Measurements from ENCODE around the gene HTRA1. TPM values are rescaled to one million over a fixed set of nuclear protein-coding genes. Genes with fewer than 3 reads are reported as not detected.

The HTRA1 gene
- polyA plus RNA-seq, 1 donor from 2014 or later = 1.4 TPM

DNA sequence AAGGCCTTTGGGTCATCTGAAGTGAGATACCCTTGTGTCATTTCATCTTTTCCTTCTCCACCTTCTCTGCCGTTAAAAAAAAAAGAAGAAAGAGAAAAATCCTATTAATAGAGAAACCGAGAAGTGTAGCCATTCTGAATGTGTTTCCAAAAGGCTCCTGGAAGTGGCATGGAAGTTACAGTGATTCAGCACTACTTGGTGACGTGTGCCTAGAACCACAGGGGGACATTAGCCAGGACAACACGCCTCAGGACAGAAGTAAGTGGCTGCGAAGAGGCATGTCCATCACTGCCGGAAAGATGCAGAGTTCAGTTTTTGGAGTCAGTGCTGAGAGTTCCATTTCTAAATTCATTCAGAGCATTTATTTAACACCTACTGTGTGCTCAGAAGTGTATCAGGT is 6.3 kb downstream of the HTRA1 start:
- no peaks in the 10 kb centered on the region for H3K9me3 ChIP-seq (ENCODE audit: low read length)
- H3K9me2 ChIP-seq (ENCODE audit: insufficient read depth, low read length) = no peaks in the 10 kb centered on the region
- H4K20me1 ChIP-seq (ENCODE audit: insufficient read depth) = no peaks in the 10 kb centered on the region
- no peak overlapping the region for H3K27ac ChIP-seq (ENCODE audit: low read length)
- TF ChIP-seq, protein P1, sequence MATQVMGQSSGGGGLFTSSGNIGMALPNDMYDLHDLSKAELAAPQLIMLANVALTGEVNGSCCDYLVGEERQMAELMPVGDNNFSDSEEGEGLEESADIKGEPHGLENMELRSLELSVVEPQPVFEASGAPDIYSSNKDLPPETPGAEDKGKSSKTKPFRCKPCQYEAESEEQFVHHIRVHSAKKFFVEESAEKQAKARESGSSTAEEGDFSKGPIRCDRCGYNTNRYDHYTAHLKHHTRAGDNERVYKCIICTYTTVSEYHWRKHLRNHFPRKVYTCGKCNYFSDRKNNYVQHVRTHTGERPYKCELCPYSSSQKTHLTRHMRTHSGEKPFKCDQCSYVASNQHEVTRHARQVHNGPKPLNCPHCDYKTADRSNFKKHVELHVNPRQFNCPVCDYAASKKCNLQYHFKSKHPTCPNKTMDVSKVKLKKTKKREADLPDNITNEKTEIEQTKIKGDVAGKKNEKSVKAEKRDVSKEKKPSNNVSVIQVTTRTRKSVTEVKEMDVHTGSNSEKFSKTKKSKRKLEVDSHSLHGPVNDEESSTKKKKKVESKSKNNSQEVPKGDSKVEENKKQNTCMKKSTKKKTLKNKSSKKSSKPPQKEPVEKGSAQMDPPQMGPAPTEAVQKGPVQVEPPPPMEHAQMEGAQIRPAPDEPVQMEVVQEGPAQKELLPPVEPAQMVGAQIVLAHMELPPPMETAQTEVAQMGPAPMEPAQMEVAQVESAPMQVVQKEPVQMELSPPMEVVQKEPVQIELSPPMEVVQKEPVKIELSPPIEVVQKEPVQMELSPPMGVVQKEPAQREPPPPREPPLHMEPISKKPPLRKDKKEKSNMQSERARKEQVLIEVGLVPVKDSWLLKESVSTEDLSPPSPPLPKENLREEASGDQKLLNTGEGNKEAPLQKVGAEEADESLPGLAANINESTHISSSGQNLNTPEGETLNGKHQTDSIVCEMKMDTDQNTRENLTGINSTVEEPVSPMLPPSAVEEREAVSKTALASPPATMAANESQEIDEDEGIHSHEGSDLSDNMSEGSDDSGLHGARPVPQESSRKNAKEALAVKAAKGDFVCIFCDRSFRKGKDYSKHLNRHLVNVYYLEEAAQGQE (IDR thresholded peaks at IDR 0.05; ENCODE audit: borderline replicate concordance) = no peak
- TF ChIP-seq POLR2AphosphoS5 (IDR thresholded peaks at IDR 0.05) (no peak), EP300 (conservative IDR thresholded peaks at IDR 0.05; ENCODE audit: poor library complexity, severe bottlenecking) (no peak), SMC3 (conservative IDR thresholded peaks at IDR 0.05; ENCODE audit: poor library complexity) (no peak), EZH2 (IDR thresholded peaks at IDR 0.05; ENCODE audit: borderline replicate concordance, insufficient read depth, low read length, poor library complexity, severe bottlenecking) (no peak), MXI1 (conservative IDR thresholded peaks at IDR 0.05; ENCODE audit: poor library complexity, severe bottlenecking) (no peak), TAF1 (IDR thresholded peaks at IDR 0.05; ENCODE audit: low read depth) (no peak), RAD21 (conservative IDR thresholded peaks at IDR 0.05) (no peak)
- TF ChIP-seq, protein P2, sequence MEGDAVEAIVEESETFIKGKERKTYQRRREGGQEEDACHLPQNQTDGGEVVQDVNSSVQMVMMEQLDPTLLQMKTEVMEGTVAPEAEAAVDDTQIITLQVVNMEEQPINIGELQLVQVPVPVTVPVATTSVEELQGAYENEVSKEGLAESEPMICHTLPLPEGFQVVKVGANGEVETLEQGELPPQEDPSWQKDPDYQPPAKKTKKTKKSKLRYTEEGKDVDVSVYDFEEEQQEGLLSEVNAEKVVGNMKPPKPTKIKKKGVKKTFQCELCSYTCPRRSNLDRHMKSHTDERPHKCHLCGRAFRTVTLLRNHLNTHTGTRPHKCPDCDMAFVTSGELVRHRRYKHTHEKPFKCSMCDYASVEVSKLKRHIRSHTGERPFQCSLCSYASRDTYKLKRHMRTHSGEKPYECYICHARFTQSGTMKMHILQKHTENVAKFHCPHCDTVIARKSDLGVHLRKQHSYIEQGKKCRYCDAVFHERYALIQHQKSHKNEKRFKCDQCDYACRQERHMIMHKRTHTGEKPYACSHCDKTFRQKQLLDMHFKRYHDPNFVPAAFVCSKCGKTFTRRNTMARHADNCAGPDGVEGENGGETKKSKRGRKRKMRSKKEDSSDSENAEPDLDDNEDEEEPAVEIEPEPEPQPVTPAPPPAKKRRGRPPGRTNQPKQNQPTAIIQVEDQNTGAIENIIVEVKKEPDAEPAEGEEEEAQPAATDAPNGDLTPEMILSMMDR (IDR thresholded peaks at IDR 0.05; ENCODE audit: poor library complexity, severe bottlenecking) = no peak
- no peaks in the 10 kb centered on the region for H3K36me3 ChIP-seq (ENCODE audit: insufficient read depth, low read length)
- no peak overlapping the region for H3K4me3 ChIP-seq (ENCODE audit: low read length)
- peaks cover 15% of the 10 kb centered on the region for H3K27me3 ChIP-seq (ENCODE audit: insufficient read depth, low read depth, low read length)
- no peak overlapping the region for H2AFZ ChIP-seq (ENCODE audit: low read depth, low read length)
- no peaks in the 10 kb centered on the region for H3K79me2 ChIP-seq (replicated peaks; ENCODE audit: insufficient read depth, low read length)
- H3F3A ChIP-seq (ENCODE audit: insufficient read depth, low read length, poor library complexity, severe bottlenecking) = no peaks in the 10 kb centered on the region
- H3K4me2 ChIP-seq (ENCODE audit: low read length) = no peak overlapping the region
- H3K9ac ChIP-seq (ENCODE audit: low read length) = no peak overlapping the region

DNA sequence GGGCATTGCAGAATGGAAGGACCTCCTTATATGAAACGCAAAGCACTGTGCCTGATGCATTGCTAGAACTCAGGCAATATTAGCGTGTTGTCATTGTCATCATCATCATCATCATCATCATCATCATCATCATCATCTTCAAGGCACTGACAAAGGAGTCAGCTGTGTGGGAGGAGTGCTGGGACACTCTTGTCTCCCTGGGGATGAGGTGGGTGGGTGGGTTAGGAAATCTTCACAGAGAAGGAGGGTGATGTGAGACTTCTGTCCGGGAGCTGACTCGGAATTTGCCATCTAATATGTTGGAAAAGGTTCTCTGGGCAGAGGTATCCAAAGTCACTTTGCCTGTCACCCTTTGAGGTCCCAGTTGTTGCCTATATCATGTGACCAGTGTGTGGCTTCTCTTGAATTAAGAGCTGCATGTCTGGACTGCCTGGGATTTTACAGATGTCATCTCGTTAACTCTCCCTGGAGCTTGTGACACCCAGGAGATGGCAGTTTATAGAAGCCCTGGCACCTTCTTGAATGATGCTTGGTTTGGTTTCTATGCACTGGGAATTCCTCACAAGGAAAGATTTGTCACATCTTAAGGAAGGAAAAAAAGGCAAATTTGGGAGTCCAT is 7.1 kb downstream of the HTRA1 start:
- Histone ChIP-seq H3F3A (ENCODE audit: insufficient read depth, low read length, poor library complexity, severe bottlenecking) (no peaks in the 10 kb centered on the region), H3K9me3 (ENCODE audit: low read length) (no peaks in the 10 kb centered on the region), H3K27ac (ENCODE audit: low read length) (no peak overlapping the region), H3K79me2 (replicated peaks; ENCODE audit: insufficient read depth, low read length) (no peaks in the 10 kb centered on the region), H3K9me2 (ENCODE audit: insufficient read depth, low read length) (no peaks in the 10 kb centered on the region), H3K4me3 (ENCODE audit: low read length) (no peak overlapping the region), H4K20me1 (ENCODE audit: insufficient read depth) (no peaks in the 10 kb centered on the region), H3K27me3 (ENCODE audit: insufficient read depth, low read depth, low read length) (peaks cover 8% of the 10 kb centered on the region), H2AFZ (ENCODE audit: low read depth, low read length) (no peak overlapping the region), H3K4me2 (ENCODE audit: low read length) (no peak overlapping the region), H3K9ac (ENCODE audit: low read length) (no peak overlapping the region), H3K36me3 (ENCODE audit: insufficient read depth, low read length) (no peaks in the 10 kb centered on the region)
- TF ChIP-seq RAD21 (conservative IDR thresholded peaks at IDR 0.05) (no peak), EZH2 (IDR thresholded peaks at IDR 0.05; ENCODE audit: borderline replicate concordance, insufficient read depth, low read length, poor library complexity, severe bottlenecking) (no peak), POLR2AphosphoS5 (IDR thresholded peaks at IDR 0.05) (no peak), MXI1 (conservative IDR thresholded peaks at IDR 0.05; ENCODE audit: poor library complexity, severe bottlenecking) (no peak), EP300 (conservative IDR thresholded peaks at IDR 0.05; ENCODE audit: poor library complexity, severe bottlenecking) (no peak), TAF1 (IDR thresholded peaks at IDR 0.05; ENCODE audit: low read depth) (no peak), SMC3 (conservative IDR thresholded peaks at IDR 0.05; ENCODE audit: poor library complexity) (no peak)
- TF ChIP-seq, protein P2 (IDR thresholded peaks at IDR 0.05; ENCODE audit: poor library complexity, severe bottlenecking) = no peak
- TF ChIP-seq, protein P1 (IDR thresholded peaks at IDR 0.05; ENCODE audit: borderline replicate concordance) = no peak
